Muscle layer of colon (tissue), 2 donors: Measurements from ENCODE around the gene SEC14L5.
A peak's percentile ranks its signal among the peaks of the same experiment; 100 is the strongest.
"Not testable (repeated sequence)": the region's sequence is repeated elsewhere in the genome, so short reads cannot be mapped to it uniquely, and the experiment has no call there.

Experiments
- H3K27ac ChIP-seq: one replicate; pipeline ENCODE4 v1.7.0; 2013; ENCODE audit warnings: low read depth, mild to moderate bottlenecking, low read length, moderate library complexity
- H3K27me3 ChIP-seq, 2 donors: one replicate each; pipeline ENCODE4 v1.7.0; 2013; ENCODE audit warnings: low read length in 2 of 2, mild to moderate bottlenecking in 2 of 2; ENCODE audit not compliant: insufficient read depth in 2 of 2, control insufficient read depth in 1 of 2
- H3K36me3 ChIP-seq: one replicate; pipeline ENCODE4 v1.7.0; 2013; ENCODE audit warnings: mild to moderate bottlenecking, low read length; ENCODE audit not compliant: insufficient read depth
- H3K4me1 ChIP-seq: one replicate; pipeline ENCODE4 v1.7.0; 2013; ENCODE audit warnings: mild to moderate bottlenecking, low read length; ENCODE audit not compliant: insufficient read depth
- H3K4me3 ChIP-seq, 2 donors: one replicate each; pipeline ENCODE4 v1.7.0; 2013; ENCODE audit warnings: low read length in 2 of 2, low read depth in 1 of 2, mild to moderate bottlenecking in 1 of 2, moderate library complexity in 1 of 2
- H3K9ac ChIP-seq: one replicate; pipeline ENCODE4 v1.7.0; 2013; ENCODE audit warnings: low read length
- H3K9me3 ChIP-seq: one replicate; pipeline ENCODE4 v1.7.0; 2013; ENCODE audit warnings: mild to moderate bottlenecking, low read length
- donor health status: abdominal sarcoma.
- donor health status: Adenocarcinoma of cecum.

SEC14L5 gene

GRCh38 chr16:4918781-4919251 is 39.3 kb upstream of the SEC14L5 start:
- H3K9ac ChIP-seq: no peak overlapping the region
- H3K4me1 ChIP-seq: no peaks in the 10 kb centered on the region
- H3K27ac ChIP-seq: no peak overlapping the region
- H3K36me3 ChIP-seq: no peaks in the 10 kb centered on the region
- no peaks in the 10 kb centered on the region for H3K27me3 ChIP-seq
- no peaks in the 10 kb centered on the region for H3K9me3 ChIP-seq
- H3K4me3 ChIP-seq: no peak overlapping the region

- Histone ChIP-seq H3K27ac (no peak overlapping the region), H3K9me3 (no peaks in the 10 kb centered on the region), H3K36me3 (no peaks in the 10 kb centered on the region), H3K4me3 (no peak overlapping the region), H3K4me1 (no peaks in the 10 kb centered on the region), H3K27me3 (no peaks in the 10 kb centered on the region), H3K9ac (no peak overlapping the region)
Observed at GRCh38 chr16:4920826-4921225, 37.3 kb upstream of the SEC14L5 start.

GRCh38 chr16:4922721-4923342 is 35.3 kb upstream of the SEC14L5 start:
- Histone ChIP-seq H3K36me3 (no peaks in the 10 kb centered on the region), H3K27me3 (no peaks in the 10 kb centered on the region), H3K9me3 (peaks cover 7% of the 10 kb centered on the region), H3K4me1 (no peaks in the 10 kb centered on the region), H3K9ac (no peak overlapping the region), H3K4me3 (no peak overlapping the region), H3K27ac (no peak overlapping the region)

GRCh38 chr16:4923853-4924252 is 34.3 kb upstream of the SEC14L5 start:
- Histone ChIP-seq H3K4me3 (no peak overlapping the region), H3K4me1 (no peaks in the 10 kb centered on the region), H3K36me3 (no peaks in the 10 kb centered on the region), H3K27me3 (no peaks in the 10 kb centered on the region), H3K9ac (no peak overlapping the region), H3K27ac (no peak overlapping the region), H3K9me3 (peaks cover 7% of the 10 kb centered on the region)

- Histone ChIP-seq H3K9ac (no peak overlapping the region), H3K27me3 (no peaks in the 10 kb centered on the region), H3K27ac (no peak overlapping the region), H3K36me3 (no peaks in the 10 kb centered on the region), H3K4me3 (no peak overlapping the region), H3K4me1 (no peaks in the 10 kb centered on the region), H3K9me3 (peaks cover 7% of the 10 kb centered on the region)
Observed at GRCh38 chr16:4924593-4925292, 33.4 kb upstream of the SEC14L5 start.

- Histone ChIP-seq H3K36me3 (no peaks in the 10 kb centered on the region), H3K9me3 (peaks cover 7% of the 10 kb centered on the region), H3K4me1 (no peaks in the 10 kb centered on the region), H3K27me3 (no peaks in the 10 kb centered on the region), H3K27ac (no peak overlapping the region), H3K4me3 (no peak overlapping the region), H3K9ac (no peak overlapping the region)
Observed at GRCh38 chr16:4925293-4925607, 32.9 kb upstream of the SEC14L5 start.

- H3K27ac ChIP-seq: no peak overlapping the region
- H3K4me3 ChIP-seq: no peak overlapping the region
- H3K4me1 ChIP-seq: no peaks in the 10 kb centered on the region
Observed at GRCh38 chr16:4925791-4926190, 32.3 kb upstream of the SEC14L5 start.

GRCh38 chr16:4926928-4927327 is 31.2 kb upstream of the SEC14L5 start:
- H3K36me3 ChIP-seq: no peaks in the 10 kb centered on the region
- H3K27me3 ChIP-seq: no peaks in the 10 kb centered on the region
- H3K9ac ChIP-seq: no peak overlapping the region
- peak overlapping the region in 1 of 2 donors; percentile 26 for H3K4me3 ChIP-seq
- H3K9me3 ChIP-seq: peaks cover 7% of the 10 kb centered on the region
- H3K4me1 ChIP-seq: no peaks in the 10 kb centered on the region
- no peak overlapping the region for H3K27ac ChIP-seq

More at GRCh38 chr16:4925791-4926190, 32.3 kb upstream of the SEC14L5 start:
- Histone ChIP-seq H3K9ac (no peak overlapping the region), H3K9me3 (peaks cover 7% of the 10 kb centered on the region), H3K36me3 (no peaks in the 10 kb centered on the region), H3K27me3 (no peaks in the 10 kb centered on the region)

GRCh38 chr16:4927661-4928060 is 30.5 kb upstream of the SEC14L5 start:
- Histone ChIP-seq H3K9me3 (peaks cover 7% of the 10 kb centered on the region), H3K27me3 (no peaks in the 10 kb centered on the region), H3K27ac (no peak overlapping the region), H3K9ac (no peak overlapping the region), H3K4me1 (no peaks in the 10 kb centered on the region), H3K4me3 (no peak overlapping the region), H3K36me3 (no peaks in the 10 kb centered on the region)

GRCh38 chr16:4928227-4928626 is 29.9 kb upstream of the SEC14L5 start:
- no peaks in the 10 kb centered on the region for H3K27me3 ChIP-seq
- peaks cover 7% of the 10 kb centered on the region for H3K9me3 ChIP-seq
- H3K27ac ChIP-seq: no peak overlapping the region
- no peak overlapping the region for H3K9ac ChIP-seq
- no peak overlapping the region for H3K4me3 ChIP-seq
- no peaks in the 10 kb centered on the region for H3K36me3 ChIP-seq
- no peaks in the 10 kb centered on the region for H3K4me1 ChIP-seq

GRCh38 chr16:4929619-4930018 is 28.5 kb upstream of the SEC14L5 start:
- H3K36me3 ChIP-seq, H3K4me3 ChIP-seq, H3K4me1 ChIP-seq, H3K9ac ChIP-seq, H3K27me3 ChIP-seq, H3K27ac ChIP-seq, H3K9me3 ChIP-seq: not testable (repeated sequence)

GRCh38 chr16:4931381-4931780 is 26.7 kb upstream of the SEC14L5 start:
- H3K27ac ChIP-seq: no peak overlapping the region

More at GRCh38 chr16:4931381-4931780, 26.7 kb upstream of the SEC14L5 start:
- Histone ChIP-seq H3K9me3 (peaks cover 7% of the 10 kb centered on the region), H3K36me3 (no peaks in the 10 kb centered on the region), H3K4me3 (no peak overlapping the region), H3K27me3 (peaks cover 0 to 15% of the 10 kb centered on the region in 2 donors), H3K9ac (no peak overlapping the region), H3K4me1 (peaks cover 3% of the 10 kb centered on the region)
